Prostate gland (tissue), 2 donors: ENCODE measurements around the gene CCSER2.

Experiments used
- CTCF ChIP-seq, 4 experiments: fragments of 200-600 bp in 2 of 4; fragments of 450-650 bp in 2 of 4; sonication (generic) in 2 of 4; IDR thresholded peaks; 1 replicate in 3 of 4; 2 replicates in 1 of 4; pipeline ENCODE4 v1.5.1; 2016 to 2019; ENCODE audit warnings: antibody characterized with exemption in 4 of 4, mild to moderate bottlenecking in 2 of 4, moderate library complexity in 2 of 4
- POLR2AphosphoS5 ChIP-seq: sonication (generic); formaldehyde crosslinking; IDR thresholded peaks from one replicate; pipeline ENCODE4 v1.6.1; 2017; ENCODE audit warnings: antibody characterized with exemption

GRCh38 chr10:84311576-84311975 lies 16.8 kb upstream of the CCSER2 start:
- TF ChIP-seq CTCF (IDR thresholded peaks at IDR 0.05) (no peak), POLR2AphosphoS5 (no peak)
